ENCODE data around the gene SGIP1. TPM values are rescaled to one million over a fixed set of nuclear protein-coding genes. Genes with fewer than 3 reads are reported as not detected.
A peak's percentile ranks its signal among the peaks of the same experiment; 100 is the strongest.

Gene SGIP1
- total and polyA plus RNA-seq, 2 experiments from 2014 or later: 2.4 to 6.1 TPM

DNA sequence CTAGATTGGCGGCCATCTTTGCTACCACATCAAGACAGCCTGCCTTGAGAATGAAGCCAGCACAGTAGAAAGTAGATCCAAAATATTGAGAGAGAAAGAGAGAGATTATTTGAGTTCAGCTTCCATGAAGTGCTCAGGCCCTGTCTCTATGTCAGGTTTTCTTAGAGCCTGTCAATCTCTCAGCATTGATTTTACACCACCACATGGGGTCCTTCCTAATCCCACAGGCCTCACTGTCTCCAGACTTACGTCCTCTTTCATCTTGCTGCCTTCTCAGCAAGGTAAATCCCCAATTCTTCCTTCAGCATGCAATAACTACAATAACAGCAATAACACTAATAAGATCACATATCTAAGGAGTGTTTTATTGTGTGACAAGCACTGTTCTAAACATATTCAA lies 239.3 kb downstream of the SGIP1 start:
- Histone ChIP-seq H3K9me2 (ENCODE audit: insufficient read depth) (no peaks in the 10 kb centered on the region), H3K36me3 (ENCODE audit: insufficient read depth) (no peaks in the 10 kb centered on the region), H2AFZ (0 out of 2 replicates have a peak overlapping the region, but pooled peaks have one; percentile 53), H4K20me1 (replicated peaks; ENCODE audit: insufficient read depth) (no peaks in the 10 kb centered on the region), H3K4me3 (no peak overlapping the region), H3F3A (replicated peaks; ENCODE audit: low read depth) (no peaks in the 10 kb centered on the region), H3K27ac (ENCODE audit: low read depth) (no peak overlapping the region), H3K79me2 (replicated peaks; ENCODE audit: insufficient read depth) (no peaks in the 10 kb centered on the region), H3K27me3 (ENCODE audit: insufficient read depth) (no peaks in the 10 kb centered on the region), H3K4me1 (ENCODE audit: insufficient read depth) (no peaks in the 10 kb centered on the region), H3K4me2 (no peak overlapping the region)
- H3K4me3 Mint-ChIP-seq: no peak overlapping the region
- DNase-seq (ENCODE audit: low spot score) (no peak), ATAC-seq (peak; percentile 32; the same call in 2 of the 3 replicates)
- H3K4me1 Mint-ChIP-seq: no peaks in the 10 kb centered on the region
- no peaks in the 10 kb centered on the region for H3K36me3 Mint-ChIP-seq (ENCODE audit: low read depth)
- H3K27ac Mint-ChIP-seq: no peak overlapping the region
- no peaks in the 10 kb centered on the region for H3K27me3 Mint-ChIP-seq (ENCODE audit: insufficient read depth, low read depth, poor library complexity)
- TF ChIP-seq ETS1 (IDR thresholded peaks at IDR 0.05): no peak
- TF ChIP-seq CTCF (conservative IDR thresholded peaks at IDR 0.05; ENCODE audit: low read depth in 2 of 2): 0 out of 4 replicates have a peak, but pooled peaks of 1 of the 2 experiments have one; percentile 7
- TF ChIP-seq ZNF114 (CRISPR knock-in tag; IDR thresholded peaks at IDR 0.05): no peak
- no peaks in the 10 kb centered on the region for H3K9me3 Mint-ChIP-seq

DNA sequence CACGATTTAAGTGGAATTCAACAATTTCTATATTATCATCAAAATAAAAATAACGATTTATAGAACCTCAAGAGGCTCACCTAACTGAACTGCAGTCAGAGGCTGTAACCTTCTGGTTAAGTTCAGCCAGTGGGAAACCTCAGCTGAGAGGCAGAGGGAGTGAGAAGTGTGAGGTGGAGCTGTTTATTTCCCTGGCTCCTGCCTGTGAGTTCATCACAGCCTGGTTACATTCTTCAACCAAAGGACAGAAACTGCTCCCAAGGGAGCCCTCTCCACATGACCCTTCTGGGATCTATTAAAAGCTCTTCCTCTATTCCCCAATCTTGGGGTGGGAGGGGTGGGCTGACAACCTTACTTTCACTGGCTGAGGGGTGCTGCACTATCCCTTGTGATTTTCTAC lies 240.5 kb downstream of the SGIP1 start:
- H3K27ac ChIP-seq (ENCODE audit: low read depth): no peak overlapping the region
- H3K27ac Mint-ChIP-seq: no peak overlapping the region
- DNase-seq (ENCODE audit: low spot score) (no peak), ATAC-seq (no peak)
- H3K4me1 ChIP-seq (ENCODE audit: insufficient read depth): no peaks in the 10 kb centered on the region
- no peaks in the 10 kb centered on the region for H4K20me1 ChIP-seq (replicated peaks; ENCODE audit: insufficient read depth)
- H3K9me2 ChIP-seq (ENCODE audit: insufficient read depth): no peaks in the 10 kb centered on the region
- H3K79me2 ChIP-seq (replicated peaks; ENCODE audit: insufficient read depth): no peaks in the 10 kb centered on the region
- no peak overlapping the region for H3K4me2 ChIP-seq
- H3K27me3 ChIP-seq (ENCODE audit: insufficient read depth): no peaks in the 10 kb centered on the region
- H3F3A ChIP-seq (replicated peaks; ENCODE audit: low read depth): no peaks in the 10 kb centered on the region
- H3K4me1 Mint-ChIP-seq: no peaks in the 10 kb centered on the region
- no peak overlapping the region for H3K4me3 ChIP-seq
- no peaks in the 10 kb centered on the region for H3K27me3 Mint-ChIP-seq (ENCODE audit: insufficient read depth, low read depth, poor library complexity)
- H3K36me3 Mint-ChIP-seq (ENCODE audit: low read depth): peaks cover 3% of the 10 kb centered on the region; the same call in 2 of the 3 replicates
- H2AFZ ChIP-seq: no peak overlapping the region
- H3K9me3 Mint-ChIP-seq: peaks cover 3% of the 10 kb centered on the region
- H3K4me3 Mint-ChIP-seq: no peak overlapping the region
- H3K36me3 ChIP-seq (ENCODE audit: insufficient read depth): no peaks in the 10 kb centered on the region
- no peak for TF ChIP-seq ZNF114 (CRISPR knock-in tag; IDR thresholded peaks at IDR 0.05)
- TF ChIP-seq, protein P1, sequence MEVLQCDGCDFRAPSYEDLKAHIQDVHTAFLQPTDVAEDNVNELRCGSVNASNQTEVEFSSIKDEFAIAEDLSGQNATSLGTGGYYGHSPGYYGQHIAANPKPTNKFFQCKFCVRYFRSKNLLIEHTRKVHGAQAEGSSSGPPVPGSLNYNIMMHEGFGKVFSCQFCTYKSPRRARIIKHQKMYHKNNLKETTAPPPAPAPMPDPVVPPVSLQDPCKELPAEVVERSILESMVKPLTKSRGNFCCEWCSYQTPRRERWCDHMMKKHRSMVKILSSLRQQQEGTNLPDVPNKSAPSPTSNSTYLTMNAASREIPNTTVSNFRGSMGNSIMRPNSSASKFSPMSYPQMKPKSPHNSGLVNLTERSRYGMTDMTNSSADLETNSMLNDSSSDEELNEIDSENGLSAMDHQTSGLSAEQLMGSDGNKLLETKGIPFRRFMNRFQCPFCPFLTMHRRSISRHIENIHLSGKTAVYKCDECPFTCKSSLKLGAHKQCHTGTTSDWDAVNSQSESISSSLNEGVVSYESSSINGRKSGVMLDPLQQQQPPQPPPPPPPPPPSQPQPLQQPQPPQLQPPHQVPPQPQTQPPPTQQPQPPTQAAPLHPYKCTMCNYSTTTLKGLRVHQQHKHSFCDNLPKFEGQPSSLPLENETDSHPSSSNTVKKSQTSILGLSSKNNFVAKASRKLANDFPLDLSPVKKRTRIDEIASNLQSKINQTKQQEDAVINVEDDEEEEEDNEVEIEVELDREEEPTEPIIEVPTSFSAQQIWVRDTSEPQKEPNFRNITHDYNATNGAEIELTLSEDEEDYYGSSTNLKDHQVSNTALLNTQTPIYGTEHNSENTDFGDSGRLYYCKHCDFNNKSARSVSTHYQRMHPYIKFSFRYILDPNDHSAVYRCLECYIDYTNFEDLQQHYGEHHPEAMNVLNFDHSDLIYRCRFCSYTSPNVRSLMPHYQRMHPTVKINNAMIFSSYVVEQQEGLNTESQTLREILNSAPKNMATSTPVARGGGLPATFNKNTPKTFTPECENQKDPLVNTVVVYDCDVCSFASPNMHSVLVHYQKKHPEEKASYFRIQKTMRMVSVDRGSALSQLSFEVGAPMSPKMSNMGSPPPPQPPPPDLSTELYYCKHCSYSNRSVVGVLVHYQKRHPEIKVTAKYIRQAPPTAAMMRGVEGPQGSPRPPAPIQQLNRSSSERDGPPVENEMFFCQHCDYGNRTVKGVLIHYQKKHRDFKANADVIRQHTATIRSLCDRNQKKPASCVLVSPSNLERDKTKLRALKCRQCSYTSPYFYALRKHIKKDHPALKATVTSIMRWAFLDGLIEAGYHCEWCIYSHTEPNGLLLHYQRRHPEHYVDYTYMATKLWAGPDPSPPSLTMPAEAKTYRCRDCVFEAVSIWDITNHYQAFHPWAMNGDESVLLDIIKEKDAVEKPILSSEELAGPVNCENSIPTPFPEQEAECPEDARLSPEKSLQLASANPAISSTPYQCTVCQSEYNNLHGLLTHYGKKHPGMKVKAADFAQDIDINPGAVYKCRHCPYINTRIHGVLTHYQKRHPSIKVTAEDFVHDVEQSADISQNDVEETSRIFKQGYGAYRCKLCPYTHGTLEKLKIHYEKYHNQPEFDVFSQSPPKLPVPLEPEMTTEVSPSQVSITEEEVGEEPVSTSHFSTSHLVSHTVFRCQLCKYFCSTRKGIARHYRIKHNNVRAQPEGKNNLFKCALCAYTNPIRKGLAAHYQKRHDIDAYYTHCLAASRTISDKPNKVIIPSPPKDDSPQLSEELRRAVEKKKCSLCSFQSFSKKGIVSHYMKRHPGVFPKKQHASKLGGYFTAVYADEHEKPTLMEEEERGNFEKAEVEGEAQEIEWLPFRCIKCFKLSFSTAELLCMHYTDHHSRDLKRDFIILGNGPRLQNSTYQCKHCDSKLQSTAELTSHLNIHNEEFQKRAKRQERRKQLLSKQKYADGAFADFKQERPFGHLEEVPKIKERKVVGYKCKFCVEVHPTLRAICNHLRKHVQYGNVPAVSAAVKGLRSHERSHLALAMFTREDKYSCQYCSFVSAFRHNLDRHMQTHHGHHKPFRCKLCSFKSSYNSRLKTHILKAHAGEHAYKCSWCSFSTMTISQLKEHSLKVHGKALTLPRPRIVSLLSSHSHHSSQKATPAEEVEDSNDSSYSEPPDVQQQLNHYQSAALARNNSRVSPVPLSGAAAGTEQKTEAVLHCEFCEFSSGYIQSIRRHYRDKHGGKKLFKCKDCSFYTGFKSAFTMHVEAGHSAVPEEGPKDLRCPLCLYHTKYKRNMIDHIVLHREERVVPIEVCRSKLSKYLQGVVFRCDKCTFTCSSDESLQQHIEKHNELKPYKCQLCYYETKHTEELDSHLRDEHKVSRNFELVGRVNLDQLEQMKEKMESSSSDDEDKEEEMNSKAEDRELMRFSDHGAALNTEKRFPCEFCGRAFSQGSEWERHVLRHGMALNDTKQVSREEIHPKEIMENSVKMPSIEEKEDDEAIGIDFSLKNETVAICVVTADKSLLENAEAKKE (CRISPR knock-in tag; IDR thresholded peaks at IDR 0.05): no peak
- no peak for TF ChIP-seq JUNB (IDR thresholded peaks at IDR 0.05; ENCODE audit: unreplicated experiment)
- no peak for TF ChIP-seq NANOG (IDR thresholded peaks at IDR 0.05; ENCODE audit: borderline replicate concordance)
- TF ChIP-seq CTCF (conservative IDR thresholded peaks at IDR 0.05; ENCODE audit: low read depth in 2 of 2): no peak
- no peak for TF ChIP-seq EZH2 (IDR thresholded peaks at IDR 0.05; ENCODE audit: low read depth, unreplicated experiment)
- TF ChIP-seq ETS1 (IDR thresholded peaks at IDR 0.05): no peak
- TF ChIP-seq EZH2phosphoT487 (IDR thresholded peaks at IDR 0.05; ENCODE audit: unreplicated experiment): no peak

Data from GM23338 (cell line).